Stimulated activated CD4-positive, alpha-beta T cell treated with anti-CD3 and anti-CD28 coated beads, Interleukin-4, amount 100 ng/mL, for 1 hour (primary cell): ENCODE measurements around the gene PTGDS.
"Not testable (repeated sequence)": the region's sequence is repeated elsewhere in the genome, so short reads cannot be mapped to it uniquely, and the experiment has no call there.

Experiments used
- DNase-seq: peaks from one replicate; pipeline ENCODE4 v3.0.0-alpha.2; 2020

The PTGDS gene

DNA sequence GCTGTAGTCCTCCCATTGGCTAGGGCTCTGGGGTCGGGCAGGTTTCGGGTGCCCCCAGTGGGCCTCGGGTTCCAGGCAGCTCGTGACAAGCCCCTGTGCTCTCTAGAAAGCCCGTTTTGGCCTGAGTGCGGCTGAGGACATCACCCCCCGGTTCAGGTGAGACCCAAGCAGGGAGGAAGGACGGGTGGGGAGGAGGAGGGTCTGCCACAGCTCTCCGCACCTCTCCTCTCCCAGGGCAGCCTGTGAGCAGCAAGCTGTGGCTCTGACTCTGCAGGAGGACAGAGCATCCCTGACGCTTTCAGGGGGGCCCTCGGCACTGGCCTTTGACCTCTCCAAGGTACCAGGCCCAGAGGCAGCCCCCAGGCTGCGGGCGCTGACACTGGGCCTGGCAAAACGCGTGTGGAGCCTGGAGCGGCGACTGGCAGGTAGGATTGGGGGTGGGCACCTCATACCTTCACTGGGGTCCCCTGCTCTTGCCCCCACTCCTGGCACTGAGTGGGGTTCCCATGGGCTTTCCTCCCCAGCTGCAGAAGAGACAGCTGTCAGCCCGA lies 15.6 kb downstream of the PTGDS start:
- no peak for DNase-seq

GRCh38 chr9:136994180-136994887 lies 17.0 kb downstream of the PTGDS start:
- DNase-seq = no peak

DNA sequence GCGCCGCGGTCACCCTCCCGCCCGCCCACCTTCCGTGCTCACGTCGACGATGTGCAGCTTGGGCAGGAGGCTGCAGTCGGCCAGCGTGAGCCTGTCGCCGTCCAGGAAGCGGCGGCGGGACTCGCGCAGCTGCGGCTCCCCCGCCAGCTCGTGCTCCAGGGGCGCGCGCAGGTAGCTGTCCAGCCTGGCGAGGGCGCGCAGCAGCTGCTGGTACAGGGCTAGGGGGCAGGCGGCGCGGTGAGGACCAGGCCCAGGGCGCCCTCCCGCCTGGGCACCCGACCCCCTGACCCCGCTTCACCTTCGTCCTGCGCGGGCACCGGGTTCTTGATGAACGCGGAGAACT lies 17.6 kb downstream of the PTGDS start:
- DNase-seq = no peak

GRCh38 chr9:136995362-136995761 lies 18.1 kb downstream of the PTGDS start:
- no peak for DNase-seq

GRCh38 chr9:136995772-136996311 lies 18.5 kb downstream of the PTGDS start:
- no peak for DNase-seq

GRCh38 chr9:136996361-136997292 lies 19.3 kb downstream of the PTGDS start, which contains the start of gene CLIC3:
TSS of gene CLIC3 (minus strand) at chr9:136996568. CDS start at chr9:136996543, 25 bp downstream.
- peak; percentile 31 for DNase-seq

- no peak for DNase-seq
These were observed 20.1 kb downstream of the PTGDS start for GRCh38 chr9:136997371-136997770.

- no peak for DNase-seq
These were observed 20.5 kb downstream of the PTGDS start for GRCh38 chr9:136997830-136998234.

- DNase-seq = no peak
These were observed 23.1 kb downstream of the PTGDS start for GRCh38 chr9:137000177-137000930.

DNA sequence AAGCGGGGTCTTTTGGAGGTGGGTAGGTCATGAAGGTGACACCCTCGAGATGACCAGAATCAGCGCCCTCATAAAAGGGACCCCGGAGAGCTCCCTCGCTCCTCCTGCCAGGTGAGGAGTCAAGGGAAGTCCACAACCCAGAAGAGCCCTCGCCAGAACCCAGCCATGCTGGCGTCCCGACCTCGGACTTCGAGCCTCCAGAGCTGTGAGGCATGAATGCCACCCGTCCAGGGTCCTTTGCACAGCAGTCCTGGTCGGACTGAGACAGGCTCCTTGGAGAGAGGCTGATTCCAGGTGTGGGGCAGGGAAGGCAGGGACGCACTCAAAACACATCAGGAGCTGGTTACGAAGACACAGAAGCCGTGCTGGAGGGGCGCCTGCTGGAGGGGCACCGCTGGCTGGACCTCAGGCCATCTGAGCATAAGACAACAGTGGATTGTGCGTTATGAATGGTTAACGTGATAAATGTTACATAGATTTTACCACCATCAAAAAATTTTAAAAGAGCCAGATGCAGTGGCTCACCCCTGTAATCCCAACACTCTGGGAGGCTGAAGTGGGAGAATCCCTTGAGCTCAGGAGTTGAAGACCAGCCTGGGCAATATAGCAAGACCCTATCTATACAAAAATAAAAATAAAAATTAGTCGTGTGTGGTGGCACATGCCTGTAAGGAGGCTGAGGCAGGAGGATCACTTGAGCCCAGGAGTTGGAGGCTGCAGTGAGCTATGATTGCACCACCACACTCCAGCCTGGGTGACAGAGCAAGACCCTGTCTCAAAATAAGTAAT lies 24.7 kb downstream of the PTGDS start:
- DNase-seq = no peak

- no peak for DNase-seq
These were observed 25.3 kb downstream of the PTGDS start for GRCh38 chr9:137002646-137003041.

DNA sequence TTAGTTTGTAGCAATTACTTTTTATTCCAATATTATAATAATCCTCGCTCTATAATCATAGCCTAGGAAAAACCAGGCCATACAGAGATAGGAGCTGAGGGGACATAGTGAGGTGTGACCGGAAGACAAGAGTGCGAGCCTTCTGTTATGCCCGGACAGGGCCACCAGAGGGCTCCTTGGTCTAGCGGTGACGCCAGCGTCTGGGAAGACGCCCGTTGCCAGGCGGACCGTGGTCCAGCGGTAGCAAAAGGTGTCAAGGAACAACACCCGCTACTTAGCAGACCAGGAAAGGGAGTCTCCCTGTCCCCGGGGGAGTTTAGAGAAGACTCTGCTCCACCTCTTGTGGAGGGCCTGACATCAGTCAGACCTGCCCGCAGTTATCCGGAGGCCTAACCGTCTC lies 27.0 kb downstream of the PTGDS start:
- DNase-seq = not testable (repeated sequence)

DNA sequence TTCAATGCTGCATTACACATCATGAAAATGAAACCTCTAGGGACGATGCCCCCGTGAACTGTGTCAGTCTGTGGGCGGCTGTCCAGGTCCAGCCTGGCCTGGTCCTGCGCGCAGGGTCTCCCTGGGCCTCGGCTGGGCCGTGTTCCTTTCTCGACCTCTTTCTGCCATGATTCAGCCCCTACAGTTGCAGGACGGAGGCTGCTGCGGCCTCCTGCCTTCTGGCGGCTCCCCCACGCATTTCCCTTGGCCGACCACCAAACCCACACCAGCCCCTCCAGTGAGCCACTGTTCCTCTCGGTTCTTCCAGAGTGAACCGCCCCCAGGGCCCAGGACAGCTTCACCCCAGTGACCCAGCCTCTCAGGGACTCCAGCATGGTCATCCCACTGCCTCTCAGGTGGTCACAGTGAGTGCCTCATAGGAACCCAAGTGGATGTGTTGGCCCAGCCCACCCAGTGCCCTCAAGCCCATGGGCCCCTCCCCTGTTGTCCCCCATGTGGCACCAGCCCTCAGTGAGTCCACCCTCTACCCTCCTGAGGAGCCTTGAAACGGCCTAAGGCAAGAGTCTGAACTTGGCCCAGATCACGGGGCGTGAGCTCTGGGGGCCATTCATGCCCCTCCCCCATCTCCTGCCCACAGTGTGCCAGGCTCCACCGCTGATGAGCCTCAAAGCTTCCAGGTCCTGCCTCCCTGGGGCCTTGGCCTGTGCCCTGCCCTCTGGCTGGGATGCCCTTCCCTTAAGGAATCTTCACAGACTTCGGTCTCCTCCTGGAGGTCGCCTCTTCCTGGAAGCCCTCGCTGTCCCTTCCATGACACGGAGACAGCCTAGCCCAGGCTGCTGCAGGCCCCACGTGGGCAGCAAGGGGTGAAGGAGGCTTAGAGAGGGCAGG lies 29.1 kb downstream of the PTGDS start:
- no peak for DNase-seq

DNA sequence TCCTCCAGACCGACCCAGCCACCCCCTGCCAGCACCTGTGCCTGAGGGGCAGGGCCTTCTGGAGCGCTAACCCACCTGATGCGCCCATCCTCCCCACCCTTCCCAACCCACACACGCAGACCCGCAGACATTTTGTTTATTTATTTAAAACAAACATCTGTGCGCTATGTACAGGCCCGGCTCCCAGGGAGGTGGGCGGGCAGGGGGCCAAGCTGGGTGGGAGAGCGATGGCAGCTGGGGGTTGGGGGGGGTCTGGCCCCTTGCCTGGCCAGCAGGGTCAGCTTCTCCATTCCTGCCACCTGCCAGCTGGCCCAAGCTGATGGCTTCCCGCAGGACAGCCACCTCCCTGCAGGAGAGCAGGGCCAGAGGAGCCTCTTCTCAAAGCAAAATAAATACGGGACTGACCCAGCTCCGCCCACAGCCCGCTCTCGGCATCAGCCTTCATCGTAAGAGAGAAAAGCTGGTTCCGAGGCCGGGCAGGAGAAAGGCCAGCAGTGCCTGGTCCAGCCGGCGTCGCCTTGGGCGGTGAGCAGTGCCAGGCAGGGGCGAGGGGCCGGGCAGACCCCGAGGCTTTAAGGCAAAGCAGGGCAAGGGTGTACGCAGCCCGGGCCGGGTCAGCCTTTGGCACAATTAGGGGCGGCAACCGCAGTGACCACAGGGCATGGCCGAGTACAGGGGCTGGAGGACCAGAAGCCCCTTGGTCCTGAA lies 30.0 kb downstream of the PTGDS start:
- DNase-seq = no peak

- DNase-seq = no peak
These were observed 30.5 kb downstream of the PTGDS start for GRCh38 chr9:137007816-137008270.

DNA sequence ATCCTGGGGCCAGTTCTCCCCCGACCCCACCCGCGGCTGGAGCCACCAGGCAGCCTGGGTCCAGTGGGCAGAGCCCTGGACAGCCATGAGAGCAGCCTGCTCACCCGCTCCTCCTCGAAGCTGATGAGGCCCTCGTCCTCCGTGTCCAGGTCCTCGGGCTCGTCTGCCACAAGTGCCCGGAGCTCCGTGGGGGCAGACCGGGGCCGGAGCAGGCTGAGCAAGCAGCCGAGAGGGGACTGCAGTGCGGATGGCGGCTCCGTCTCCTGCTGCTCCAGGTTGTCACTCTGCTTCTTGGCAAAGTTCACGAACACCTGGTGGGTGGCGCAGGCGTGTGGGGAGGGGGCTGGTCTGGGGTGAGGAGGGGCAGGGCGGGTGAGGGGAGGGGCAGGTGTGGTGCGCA lies 31.0 kb downstream of the PTGDS start:
- no peak for DNase-seq

DNA sequence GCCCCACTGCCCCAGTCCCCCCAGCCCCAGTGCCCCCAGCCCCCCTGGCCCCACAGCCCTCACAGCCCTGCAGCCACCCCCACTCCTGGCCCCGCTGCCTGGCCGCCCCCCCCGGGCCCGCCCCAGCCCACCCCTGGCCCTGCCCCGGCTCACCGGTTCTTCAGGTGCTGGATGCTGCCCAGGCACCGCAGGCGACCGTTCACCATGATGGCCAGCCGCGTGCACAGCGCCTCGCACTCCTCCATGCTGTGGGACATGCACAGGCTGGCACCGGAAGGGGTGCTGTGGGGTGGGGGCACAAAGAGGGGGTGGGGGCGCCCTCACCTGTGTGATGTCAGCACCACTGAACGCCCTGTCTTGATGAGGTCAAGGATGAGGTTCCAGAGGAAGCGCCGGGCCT lies 31.9 kb downstream of the PTGDS start:
- DNase-seq = no peak

DNA sequence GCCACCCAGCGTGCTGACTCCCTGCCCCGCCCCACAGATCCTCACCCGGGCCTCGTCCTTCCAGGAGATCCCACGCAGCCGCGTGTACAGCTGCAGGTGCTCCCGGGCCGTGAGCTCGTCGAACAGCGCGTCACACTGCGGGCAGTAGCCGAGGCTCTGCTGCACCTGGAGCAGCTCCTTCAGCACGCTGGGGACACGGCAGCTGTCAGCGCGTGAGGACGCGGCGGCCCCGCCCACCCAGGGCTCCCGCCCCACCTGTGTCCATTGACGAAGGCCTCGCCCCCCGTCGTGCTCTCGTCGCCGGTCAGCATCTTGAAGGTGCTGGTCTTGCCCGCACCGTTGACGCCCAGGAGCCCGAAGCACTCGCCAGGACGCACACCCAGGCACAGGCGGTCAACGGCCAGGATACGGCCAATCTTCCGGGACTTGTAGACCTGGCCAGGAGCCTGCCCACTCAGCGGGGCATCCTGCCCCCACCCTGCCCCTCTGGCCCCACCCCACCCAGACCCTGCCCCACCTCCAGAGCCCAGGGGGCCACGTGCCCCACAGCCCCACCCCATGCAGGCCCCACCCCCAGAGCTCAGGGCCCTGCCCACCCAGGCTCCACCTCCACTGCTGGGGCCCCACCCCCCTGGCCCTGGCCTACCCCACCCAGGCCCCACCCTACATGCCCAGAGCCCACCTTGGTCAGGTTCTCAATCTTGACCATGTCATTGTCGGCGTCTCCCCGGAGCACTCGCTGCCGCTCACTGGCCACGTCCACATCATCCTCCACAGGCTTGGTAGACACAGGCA lies 32.8 kb downstream of the PTGDS start:
- DNase-seq = no peak

- DNase-seq = no peak
These were observed 33.9 kb downstream of the PTGDS start for GRCh38 chr9:137011156-137011555.
